Nephron progenitor cell (in vitro differentiated cells): ENCODE data around the gene PLSCR3.

ENCODE experiments used
- DNase-seq: peaks from one replicate; pipeline ENCODE4 v3.0.0; 2021
- H3K27ac Mint-ChIP-seq: 2 replicates; pipeline ENCODE4 v1.8.0; 2021; ENCODE audit warnings: mild to moderate bottlenecking, moderate library complexity, mixed read lengths
- H3K27me3 Mint-ChIP-seq: 2 replicates; pipeline ENCODE4 v1.8.0; 2021; ENCODE audit warnings: mild to moderate bottlenecking, low read depth, mixed read lengths; ENCODE audit not compliant: poor library complexity
- H3K36me3 Mint-ChIP-seq: 2 replicates; pipeline ENCODE4 v1.8.0; 2021; ENCODE audit warnings: low read depth, mixed read lengths
- H3K4me1 Mint-ChIP-seq: 2 replicates; pipeline ENCODE4 v1.8.0; 2021; ENCODE audit warnings: mixed read lengths
- H3K4me3 Mint-ChIP-seq: 2 replicates; pipeline ENCODE4 v1.8.0; 2021; ENCODE audit warnings: mild to moderate bottlenecking, moderate library complexity, mixed read lengths
- H3K9me3 Mint-ChIP-seq: 2 replicates; pipeline ENCODE4 v1.8.0; 2021; ENCODE audit warnings: mild to moderate bottlenecking, moderate library complexity, mixed read lengths
- CTCF ChIP-seq: fragments of 200-600 bp; sonication (generic); IDR thresholded peaks from 2 replicates; pipeline ENCODE4 v1.5.0; 2021; ENCODE audit warnings: antibody characterized with exemption

Gene PLSCR3

GRCh38 chr17:7416323-7416722 is 22.0 kb upstream of the PLSCR3 start:
- no peaks in the 10 kb centered on the region for H3K9me3 Mint-ChIP-seq
- H3K27ac Mint-ChIP-seq = peak overlapping the region; percentile 94
- peaks cover 23% of the 10 kb centered on the region for H3K36me3 Mint-ChIP-seq
- no peak overlapping the region for H3K4me3 Mint-ChIP-seq
- no peak for TF ChIP-seq CTCF
- H3K4me1 Mint-ChIP-seq = peaks cover 56% of the 10 kb centered on the region
- peaks cover 3% of the 10 kb centered on the region for H3K27me3 Mint-ChIP-seq
- DNase-seq = no peak

- TF ChIP-seq CTCF = no peak
- H3K27me3 Mint-ChIP-seq = peaks cover 6% of the 10 kb centered on the region
- no peak overlapping the region for H3K27ac Mint-ChIP-seq
- peaks cover 50% of the 10 kb centered on the region for H3K4me1 Mint-ChIP-seq
- H3K9me3 Mint-ChIP-seq = no peaks in the 10 kb centered on the region
- H3K4me3 Mint-ChIP-seq = no peak overlapping the region
- DNase-seq = no peak
- peaks cover 23% of the 10 kb centered on the region for H3K36me3 Mint-ChIP-seq
These were observed 21.5 kb upstream of the PLSCR3 start for GRCh38 chr17:7415784-7416183.

GRCh38 chr17:7414837-7415236 is 20.5 kb upstream of the PLSCR3 start:
- Mint-ChIP-seq H3K9me3 (no peaks in the 10 kb centered on the region), H3K27ac (no peak overlapping the region), H3K36me3 (peaks cover 30% of the 10 kb centered on the region), H3K4me3 (no peak overlapping the region), H3K27me3 (peaks cover 6% of the 10 kb centered on the region), H3K4me1 (peaks cover 41% of the 10 kb centered on the region)
- no peak for TF ChIP-seq CTCF
- DNase-seq = no peak

GRCh38 chr17:7413346-7413985 is 19.1 kb upstream of the PLSCR3 start:
- H3K4me1 Mint-ChIP-seq = peaks cover 31% of the 10 kb centered on the region
- H3K4me3 Mint-ChIP-seq = no peak overlapping the region

GRCh38 chr17:7411427-7411750 is 17.1 kb upstream of the PLSCR3 start:
- H3K36me3 Mint-ChIP-seq = peaks cover 36% of the 10 kb centered on the region
- DNase-seq = no peak
- H3K4me1 Mint-ChIP-seq = peaks cover 36% of the 10 kb centered on the region
- H3K9me3 Mint-ChIP-seq = no peaks in the 10 kb centered on the region
- H3K4me3 Mint-ChIP-seq = no peak overlapping the region
- no peak for TF ChIP-seq CTCF
- no peak overlapping the region for H3K27ac Mint-ChIP-seq
- peaks cover 6% of the 10 kb centered on the region for H3K27me3 Mint-ChIP-seq

More at GRCh38 chr17:7413346-7413985, 19.1 kb upstream of the PLSCR3 start:
- Mint-ChIP-seq H3K9me3 (no peaks in the 10 kb centered on the region), H3K36me3 (peaks cover 40% of the 10 kb centered on the region), H3K27me3 (peaks cover 6% of the 10 kb centered on the region), H3K27ac (peak overlapping the region; percentile 93)
- no peak for DNase-seq
- TF ChIP-seq CTCF = no peak

- Mint-ChIP-seq H3K4me3 (no peak overlapping the region), H3K9me3 (no peaks in the 10 kb centered on the region), H3K27me3 (peaks cover 6% of the 10 kb centered on the region), H3K27ac (no peak overlapping the region), H3K36me3 (peaks cover 30% of the 10 kb centered on the region), H3K4me1 (peaks cover 39% of the 10 kb centered on the region)
- DNase-seq = no peak
- TF ChIP-seq CTCF = no peak
These were observed 16.5 kb upstream of the PLSCR3 start for GRCh38 chr17:7410634-7411426.
